ENCODE data around the gene TNFRSF14.

The TNFRSF14 gene

DNA sequence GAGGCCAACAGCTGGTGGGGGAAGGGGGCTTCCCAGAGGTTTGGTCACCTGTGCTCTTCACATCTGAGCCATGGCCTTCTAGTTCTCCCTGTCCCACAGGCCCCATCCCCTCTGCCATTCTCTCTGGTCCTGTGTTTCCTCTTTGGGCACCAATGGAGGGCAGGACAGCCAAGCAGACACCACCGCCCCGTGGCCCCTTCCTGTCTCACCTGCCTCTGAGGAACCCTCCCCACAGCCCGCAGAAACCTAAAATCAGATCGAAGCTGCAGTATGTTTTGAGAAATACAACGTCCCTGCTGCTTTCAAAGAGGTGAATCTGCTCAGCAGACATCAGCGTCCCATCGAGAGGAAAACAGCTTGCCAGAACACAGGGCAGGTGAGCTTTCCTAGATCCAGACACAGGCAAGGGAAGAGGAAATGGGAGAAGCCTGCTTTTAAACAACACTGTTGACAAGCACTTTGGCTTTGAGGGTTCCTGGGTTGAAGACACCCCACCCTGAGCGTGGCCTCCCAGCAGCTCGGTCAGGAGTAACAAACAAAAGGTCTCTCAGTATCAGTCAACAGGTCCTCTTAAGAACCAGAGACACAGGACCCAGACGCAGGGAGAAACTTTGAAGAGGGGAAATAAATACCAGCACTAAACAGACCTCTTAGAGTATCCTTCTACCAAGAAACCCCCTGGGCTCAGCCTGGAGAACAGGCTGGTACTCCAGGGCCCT lies 32.1 kb upstream of the TNFRSF14 start:
- no peak for DNase-seq

DNA sequence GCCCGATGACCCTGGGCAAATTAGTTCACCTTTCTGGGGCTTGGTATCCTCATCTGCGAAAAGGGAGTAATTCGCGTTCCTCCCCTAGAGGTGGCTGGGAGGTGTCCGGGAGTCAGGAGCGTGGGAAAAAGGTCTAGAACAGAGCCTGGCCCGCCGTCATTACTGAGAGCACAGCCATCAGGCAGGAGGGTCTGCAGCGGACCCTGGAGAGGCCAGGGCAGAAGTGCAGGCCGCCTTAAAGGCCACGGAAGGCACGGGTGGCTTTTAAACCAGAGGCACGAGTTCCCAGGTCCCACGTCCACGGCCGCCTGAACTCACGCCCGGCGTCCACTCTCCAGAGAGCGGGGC lies 30.6 kb upstream of the TNFRSF14 start:
- no peak for DNase-seq

DNA sequence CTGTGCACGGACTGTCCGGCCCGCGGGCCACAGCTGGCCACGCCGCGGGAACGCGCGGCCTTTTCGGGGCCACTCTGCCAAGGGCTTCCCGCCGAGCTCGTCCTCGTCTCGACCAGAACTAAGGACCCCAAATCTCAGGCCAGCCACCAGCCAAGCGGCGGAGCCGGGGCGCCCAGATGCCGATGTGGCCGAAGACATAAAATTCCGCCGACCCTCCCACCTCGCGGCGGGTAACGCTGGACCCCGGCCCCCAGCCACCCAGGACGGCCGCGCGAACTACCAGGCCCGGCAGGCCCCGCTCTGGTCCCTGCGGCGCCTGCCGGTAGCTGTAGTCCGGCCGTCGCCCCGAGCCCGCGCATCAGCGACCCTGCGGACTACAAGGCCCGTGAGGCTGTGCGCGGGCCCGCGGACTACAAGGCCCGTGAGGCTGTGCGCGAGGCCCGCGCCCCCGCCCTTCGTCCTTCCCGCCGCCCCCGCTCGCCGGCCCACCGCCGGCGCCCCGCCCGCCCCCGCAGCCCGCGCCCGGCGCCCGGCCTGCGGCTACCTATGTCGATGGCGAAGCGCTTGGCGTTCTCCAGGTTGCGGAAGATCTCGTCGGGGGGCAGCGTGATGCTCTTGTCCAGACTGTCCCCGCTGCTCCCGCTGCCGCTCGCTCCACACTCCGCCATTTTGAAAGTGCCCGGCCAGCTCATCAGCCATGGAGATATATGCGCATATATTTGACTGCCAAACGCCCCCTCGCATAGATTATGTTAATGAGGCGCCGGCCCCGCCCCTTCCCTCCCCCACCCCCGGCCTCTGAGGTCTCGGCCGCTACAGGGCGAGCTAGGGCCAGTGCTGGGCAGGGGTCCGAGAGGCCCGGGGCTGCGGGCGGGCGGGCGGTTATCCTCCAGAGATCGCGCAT lies 30.0 kb upstream of the TNFRSF14 start, which contains the start of gene PANK4:
Gene PANK4 (minus strand): TSS at position 677 of the 904 bp plus-strand sequence. CDS start 9 bp downstream, at position 668.
- DNase-seq = peak; percentile 97

DNA sequence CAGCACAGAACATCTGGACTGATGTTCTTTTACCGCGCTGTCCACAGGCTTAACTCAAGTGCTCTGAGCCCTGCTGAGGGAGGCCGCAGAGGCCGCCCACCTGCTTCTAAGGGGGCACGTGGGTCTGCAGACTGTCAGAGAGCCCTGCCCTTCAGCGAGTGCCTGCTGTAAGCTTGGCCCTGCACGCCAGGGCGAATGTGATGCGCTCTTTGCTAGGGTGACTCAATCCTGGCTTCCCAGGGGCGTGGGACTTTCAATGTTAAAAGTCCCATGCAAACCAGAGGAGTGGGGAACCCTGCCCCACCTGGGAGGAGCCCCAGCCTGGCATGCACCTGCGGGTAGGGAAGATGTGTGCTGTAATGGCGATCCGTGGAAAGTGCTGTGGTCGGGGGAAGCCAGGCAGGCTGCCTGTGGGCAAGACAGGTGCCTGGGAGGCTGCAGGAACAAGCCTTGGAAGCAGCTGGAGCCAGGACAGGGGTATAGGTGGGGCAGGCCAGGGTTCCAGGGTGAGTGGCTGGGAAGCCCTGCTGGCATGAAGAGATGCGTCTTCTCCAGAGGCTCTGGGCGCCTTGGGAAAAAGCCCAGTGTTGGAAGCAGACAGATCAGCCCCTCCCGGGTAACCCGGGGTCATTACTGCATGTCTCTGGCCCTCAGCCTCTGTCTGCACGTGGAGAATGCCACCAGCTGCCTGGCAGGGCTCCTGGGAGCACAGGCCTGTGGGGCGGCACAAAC lies 29.2 kb upstream of the TNFRSF14 start:
- peak; percentile 73 for DNase-seq

DNA sequence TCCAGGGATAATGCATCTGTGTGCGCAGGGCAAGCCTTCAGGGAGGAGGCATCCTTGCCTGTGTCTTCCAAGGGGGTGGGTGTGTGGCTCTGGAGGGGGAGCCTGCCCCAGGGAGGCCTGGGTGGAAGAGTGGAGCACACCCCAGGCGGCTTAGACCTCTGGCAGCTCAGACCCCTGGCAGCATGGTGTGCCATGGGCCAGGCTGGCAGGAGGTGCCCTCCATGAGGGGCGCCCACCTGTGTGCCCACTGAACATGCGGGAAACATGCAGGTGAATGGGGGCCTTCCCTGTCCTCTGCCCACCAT lies 28.7 kb upstream of the TNFRSF14 start:
- no peak for DNase-seq

DNA sequence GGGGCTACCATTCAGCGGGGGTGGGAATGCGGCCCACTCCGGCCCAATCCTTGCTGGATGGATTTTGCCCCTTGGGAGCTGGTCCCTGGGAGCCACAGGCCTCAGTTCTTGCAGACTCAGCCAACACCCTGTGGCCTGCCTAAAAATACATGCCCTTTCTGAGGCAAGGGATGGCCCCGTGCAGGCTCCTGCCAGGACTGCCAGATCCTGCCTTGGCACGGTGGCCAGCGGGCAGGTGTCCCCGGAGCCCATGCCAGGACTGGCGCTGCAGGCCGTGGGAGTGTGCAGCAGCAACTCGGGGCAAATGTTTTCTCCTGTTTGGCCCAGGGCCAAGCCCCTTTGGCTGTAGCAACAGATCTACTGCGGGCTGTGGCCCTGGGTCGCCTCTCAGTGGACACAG lies 28.2 kb upstream of the TNFRSF14 start:
- DNase-seq = no peak

DNA sequence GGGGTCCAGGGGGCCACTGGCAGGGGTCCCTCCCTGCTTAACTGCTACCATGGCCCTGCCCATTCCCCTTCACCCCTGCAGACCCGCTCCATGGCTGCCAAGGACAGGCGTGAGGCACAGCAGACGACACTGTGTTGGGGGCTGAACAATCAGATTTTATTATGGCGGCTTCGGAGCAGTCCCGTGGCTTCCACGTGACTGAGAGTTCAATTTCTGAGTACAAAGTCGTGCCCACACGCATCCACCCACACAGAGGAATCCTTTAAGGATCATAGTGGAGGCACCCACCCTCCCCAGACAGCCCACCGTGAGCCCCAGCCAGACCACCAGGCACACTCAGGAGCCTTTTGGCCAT lies 27.6 kb upstream of the TNFRSF14 start:
- DNase-seq = no peak

DNA sequence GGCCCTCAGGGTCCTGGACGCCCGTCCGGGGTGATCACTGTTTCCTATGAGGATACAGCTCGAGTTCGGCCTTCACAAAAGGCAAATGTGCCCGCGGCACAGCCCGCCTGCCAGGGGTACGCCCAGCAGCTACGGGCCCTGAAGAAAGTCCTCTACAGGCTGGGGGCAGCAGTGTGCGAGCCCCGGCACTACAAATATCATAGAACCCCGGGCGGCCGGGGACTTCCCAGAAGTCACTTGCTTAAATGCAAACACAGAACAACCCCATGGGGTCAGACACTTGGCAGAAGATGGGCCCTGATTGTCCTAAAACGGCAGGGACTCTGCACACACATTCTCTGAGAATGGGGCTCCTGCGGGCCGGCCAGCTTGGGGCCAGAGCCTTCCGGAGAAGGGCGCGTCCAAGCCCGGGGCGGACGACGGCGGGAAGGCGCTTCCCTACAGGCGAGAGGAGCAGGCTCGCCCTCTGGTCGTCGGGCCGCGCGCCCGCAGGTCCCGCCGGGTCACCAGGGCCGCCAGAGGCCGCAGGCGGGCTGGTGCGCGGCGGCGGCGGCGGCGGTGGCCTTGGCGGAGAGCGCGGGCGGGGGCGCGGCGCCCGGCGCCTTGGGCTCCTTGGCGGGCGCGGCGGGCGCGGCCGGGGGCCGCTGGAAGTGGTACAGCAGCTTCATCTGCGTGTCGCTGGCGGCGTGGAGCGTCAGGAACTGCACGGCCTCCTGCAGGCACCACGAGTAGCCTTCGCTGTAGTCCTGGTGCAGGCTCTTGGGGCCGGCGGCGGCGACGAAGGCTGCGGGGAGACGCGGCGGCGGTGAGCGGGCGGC lies 27.0 kb upstream of the TNFRSF14 start:
- peak; percentile 80 for DNase-seq

DNA sequence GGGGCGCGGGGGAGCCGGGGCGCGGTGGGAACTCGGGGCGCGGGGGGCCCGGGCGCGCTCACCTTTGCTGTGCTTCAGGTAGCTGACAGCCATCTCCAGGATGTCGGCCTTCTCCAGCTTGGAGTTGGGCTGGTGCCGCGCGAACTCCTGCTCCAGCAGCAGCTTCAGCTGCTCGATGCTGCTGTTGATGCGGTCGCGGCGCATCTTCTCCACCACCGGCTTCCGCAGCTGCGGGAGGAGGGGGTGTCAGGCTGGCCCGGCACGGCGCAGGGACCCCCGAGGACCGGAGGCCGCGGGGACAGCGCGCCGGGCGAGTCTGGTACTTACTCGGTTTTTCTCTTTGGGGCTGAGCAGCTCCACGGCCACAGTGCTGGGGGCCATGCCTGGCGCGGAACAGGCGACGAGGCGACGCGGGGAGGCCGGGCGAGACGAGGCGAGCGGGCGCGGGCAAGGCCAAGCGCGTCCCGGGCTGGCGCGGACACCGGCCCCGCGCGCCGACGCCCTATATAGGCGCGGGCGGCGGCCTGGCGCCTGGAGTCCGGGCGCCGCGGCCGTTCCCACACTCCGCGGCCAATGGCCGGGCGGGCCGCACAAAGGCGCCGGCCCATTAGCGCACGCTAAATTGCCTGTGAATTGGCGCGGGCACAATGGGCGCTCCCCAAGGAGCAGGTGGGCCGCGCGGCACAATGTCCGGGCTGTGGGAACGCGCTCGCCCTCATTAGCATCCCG lies 26.2 kb upstream of the TNFRSF14 start, which contains the start of gene HES5:
Gene HES5 (minus strand): TSS at position 480 of the 729 bp plus-strand sequence. CDS start 99 bp downstream, at position 381.
- DNase-seq = peak; percentile 32

DNA sequence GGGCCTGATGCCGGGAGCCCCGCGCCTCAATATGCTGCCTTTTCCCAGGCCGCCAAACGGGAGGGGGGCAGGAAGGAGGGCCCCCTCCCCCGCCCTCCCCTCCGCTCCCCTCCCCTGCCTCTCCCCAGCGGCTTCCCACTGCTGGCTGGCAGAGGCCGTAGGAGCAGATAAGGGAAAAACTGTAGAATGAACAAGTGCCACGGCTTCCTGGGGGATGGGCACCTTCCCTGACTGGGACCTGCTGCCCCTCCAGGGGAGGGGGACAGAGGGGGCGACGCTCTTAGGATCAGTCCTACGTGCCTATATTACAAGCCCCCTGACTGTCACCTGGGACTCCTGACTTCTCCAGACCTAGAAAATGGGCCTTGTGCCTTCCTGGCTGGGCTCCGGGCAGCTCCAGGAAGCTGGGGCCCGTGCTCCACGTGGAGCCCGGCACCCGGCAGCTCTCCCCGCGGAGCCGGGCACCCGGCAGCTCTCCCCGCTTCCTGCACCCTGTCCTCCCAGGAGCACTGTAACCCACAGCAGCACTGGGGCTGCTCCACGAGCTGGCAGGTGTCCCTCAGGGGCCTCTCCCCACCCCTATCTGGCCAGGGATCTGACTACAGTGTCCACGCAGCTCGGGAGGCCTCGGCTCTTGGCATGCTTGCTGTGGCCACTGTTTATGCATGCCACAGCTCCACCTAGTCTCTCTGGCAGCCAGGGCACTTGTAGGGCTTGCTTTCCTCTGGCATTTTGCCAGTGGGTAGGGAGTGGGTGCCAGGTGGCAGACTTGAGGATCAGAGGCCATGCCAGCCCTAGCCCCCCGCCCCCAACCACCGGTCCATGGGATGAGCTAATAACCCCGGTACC lies 25.4 kb upstream of the TNFRSF14 start:
- peak; percentile 89 for DNase-seq

DNA sequence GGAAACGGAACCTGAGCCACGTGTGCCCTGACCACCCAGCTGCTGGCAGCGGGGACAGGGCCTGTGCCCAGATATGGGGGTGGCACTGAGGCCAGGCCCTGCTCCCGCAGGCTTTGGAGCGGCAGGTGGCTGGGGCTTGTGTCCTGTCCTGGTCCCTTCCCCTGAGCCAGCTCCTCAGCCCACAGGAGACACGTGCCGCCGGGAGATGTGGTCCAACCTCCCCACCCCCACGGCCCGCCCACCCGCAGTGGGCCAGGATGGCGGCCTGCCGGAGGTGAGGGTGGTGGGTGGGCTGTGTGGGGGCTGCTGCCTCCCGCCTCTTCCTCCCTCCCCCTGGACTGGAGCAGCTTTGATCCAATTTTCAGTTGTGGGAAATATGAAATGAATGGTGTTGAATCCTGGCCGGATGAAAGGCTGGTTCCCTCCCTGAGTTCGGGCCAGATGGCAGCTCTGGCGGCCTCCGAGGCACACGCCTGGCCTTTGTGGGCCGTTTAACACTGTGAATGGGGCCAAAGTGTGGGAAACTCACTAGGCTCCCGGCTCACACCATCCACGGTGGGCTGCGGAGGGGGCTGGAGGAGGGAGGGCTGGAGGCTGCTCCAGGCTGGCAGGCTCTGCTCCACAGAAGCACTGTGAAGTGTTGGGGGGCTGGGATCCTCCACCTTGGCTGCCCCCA lies 23.5 kb upstream of the TNFRSF14 start:
- DNase-seq = no peak

DNA sequence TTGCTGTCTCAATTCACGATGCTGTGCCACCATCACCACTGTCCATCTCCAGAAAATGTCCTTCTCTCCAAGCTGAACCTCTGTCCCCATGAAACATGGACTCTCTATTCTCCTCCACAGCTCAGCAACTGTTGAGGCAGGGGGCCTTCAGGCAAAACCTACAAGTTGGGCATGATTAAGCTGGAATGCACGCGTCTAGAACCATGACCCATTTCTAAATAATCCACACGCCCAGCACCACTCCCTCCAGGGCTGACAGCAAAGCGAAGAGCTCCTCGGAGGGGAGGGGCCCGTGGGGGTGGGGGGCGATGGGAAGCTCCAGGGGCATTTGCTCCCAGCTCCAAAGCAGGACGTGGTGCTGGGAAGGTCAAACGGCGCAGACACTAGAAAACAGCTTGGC lies 22.8 kb upstream of the TNFRSF14 start:
- DNase-seq = no peak

DNA sequence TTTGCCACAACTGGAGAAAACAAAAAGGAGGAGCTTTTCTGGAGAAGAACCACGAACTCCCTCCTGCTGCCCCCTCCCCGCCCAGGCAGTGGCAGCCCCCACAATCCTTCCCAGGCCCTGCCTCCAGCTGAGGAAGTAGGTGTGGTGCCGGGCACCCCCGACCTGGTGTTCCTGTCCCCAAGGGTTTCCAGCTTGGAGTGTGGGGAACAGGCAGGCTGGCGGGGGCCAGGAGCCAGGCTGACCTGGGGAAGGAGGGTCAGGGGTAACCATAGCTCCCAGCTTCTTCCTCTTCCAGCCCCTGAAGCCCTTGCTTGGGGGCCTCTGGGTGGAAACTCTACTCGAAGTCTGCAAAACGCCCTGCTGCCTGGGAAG lies 21.9 kb upstream of the TNFRSF14 start:
- no peak for DNase-seq

DNA sequence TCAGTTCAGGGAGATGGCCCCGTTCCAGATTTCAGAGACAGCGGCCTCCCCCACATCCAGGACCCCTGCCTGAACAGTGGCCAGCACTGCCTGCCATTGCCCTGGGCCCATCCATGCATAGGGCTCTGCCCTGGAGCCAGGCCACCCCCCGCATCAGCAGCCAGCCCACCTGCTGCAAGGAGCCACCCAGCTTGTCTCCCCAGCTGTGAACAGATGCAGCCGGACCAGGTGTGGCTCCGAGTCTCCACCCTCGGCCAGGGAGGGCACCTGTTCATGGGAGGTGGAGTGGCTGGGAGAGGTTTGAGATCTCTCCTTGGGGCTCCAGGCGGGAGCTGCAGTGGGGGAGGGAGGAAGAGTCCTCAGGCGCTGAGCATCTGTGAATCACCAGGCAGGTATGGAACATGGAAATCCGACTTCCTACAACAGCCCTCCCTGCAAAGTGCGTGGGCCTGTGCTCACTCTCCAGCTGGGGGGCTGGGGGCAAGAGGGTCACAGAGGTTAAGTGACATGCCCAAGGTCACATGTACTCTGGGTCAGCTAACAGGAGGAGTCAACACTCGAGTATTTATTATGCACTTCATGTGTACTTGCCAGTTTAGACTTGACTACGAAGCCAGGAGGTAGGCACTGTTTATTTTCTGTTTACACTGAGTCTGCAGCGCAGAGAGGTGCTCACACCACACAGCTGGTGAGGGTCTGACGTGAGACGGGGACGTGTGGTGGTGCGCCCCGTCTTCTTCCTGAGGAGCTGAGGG lies 21.3 kb upstream of the TNFRSF14 start:
- DNase-seq = no peak

DNA sequence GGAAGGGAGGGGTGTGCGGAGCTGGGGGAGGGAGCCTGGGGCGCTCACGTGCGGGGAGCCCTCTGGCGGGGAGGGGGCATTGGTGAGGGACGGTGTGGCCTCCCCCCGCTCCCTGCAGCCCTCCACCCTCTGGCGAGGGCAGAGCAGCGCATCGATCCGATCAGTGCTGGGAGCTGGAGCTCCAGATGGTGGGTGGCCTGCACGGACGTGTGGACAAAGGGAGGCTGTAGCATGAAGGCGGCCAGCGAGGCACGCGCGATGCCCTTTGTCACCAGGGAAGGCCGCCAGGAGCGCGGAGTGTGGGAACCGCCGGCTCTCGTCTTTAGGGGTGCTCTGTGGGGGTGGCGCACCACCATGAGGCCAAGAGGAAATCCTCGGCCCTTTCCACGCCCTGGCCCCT lies 20.7 kb upstream of the TNFRSF14 start:
- DNase-seq = no peak

DNA sequence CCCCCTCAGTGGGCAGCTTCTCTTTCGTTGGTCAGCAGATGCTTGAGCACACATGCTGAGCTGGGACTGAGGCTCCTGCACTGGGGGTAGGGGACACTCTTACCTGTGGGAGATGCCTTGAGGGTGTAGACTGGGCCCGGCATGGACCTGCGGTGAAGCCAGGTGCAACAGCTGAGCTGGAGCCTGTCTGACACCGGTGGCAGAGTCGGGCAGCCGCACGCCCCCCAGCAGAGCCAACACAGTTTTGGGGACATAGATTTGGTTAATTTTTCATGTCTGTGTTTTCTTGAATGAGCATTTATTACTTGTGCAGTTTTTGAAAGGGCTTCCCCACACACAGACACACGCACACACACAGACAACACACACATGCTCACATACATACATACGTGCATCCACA lies 20.2 kb upstream of the TNFRSF14 start:
- DNase-seq = no peak

DNA sequence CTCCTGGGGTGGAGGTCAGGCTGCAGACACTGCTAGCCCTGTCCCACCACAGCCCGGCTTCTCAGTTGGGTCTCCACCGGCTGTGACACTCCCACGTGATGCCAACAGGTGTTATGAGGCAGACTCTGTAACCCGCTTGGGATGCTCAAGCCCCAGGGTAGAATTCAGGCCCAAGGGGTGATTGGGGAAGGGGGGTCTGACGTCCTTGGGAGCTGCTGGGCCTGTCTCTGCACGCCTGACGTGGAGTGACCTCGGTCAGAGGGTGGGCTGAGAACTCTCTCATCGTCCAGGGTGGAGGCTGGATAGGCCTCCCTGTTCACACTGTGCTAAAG lies 18.4 kb upstream of the TNFRSF14 start:
- DNase-seq = no peak

DNA sequence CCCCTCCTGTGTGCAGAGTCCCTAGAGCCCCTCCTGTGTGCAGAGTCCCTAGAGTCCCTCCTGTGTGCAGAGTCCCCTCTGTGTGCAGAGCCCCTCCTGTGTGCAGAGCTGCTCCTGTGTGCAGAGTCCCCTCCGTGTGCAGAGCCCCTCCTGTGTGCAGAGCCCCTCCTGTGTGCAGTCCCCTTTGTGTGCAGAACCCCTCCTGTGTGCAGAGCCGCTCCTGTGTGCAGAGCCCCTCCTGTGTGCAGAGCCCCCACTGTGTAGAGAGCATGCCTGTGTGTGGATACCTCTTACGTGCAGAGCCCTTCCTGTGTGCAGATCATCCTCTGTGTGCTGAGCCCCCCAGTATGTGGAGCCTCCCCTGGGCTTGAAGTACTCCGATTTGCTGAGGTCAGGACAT lies 17.8 kb upstream of the TNFRSF14 start:
- no peak for DNase-seq

DNA sequence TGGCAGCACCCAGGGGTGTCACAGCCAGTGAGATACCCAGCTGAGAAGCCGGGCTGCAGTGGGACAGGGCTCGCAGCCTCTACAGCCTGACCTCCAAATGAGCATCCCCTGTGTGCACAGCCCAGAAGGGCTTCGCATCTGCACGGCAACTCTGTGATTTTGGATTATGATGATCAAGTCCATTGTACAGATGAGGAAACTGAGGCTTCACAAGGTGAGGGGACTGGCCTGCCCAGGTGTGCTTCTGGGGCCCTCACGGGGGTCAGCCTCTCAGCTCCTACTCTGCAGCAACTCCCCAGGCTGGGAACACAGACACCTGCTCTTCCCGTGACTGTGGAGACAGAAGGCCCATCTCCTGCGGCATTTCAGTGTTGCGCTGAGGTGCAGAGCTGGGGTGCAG lies 17.3 kb upstream of the TNFRSF14 start:
- no peak for DNase-seq

DNA sequence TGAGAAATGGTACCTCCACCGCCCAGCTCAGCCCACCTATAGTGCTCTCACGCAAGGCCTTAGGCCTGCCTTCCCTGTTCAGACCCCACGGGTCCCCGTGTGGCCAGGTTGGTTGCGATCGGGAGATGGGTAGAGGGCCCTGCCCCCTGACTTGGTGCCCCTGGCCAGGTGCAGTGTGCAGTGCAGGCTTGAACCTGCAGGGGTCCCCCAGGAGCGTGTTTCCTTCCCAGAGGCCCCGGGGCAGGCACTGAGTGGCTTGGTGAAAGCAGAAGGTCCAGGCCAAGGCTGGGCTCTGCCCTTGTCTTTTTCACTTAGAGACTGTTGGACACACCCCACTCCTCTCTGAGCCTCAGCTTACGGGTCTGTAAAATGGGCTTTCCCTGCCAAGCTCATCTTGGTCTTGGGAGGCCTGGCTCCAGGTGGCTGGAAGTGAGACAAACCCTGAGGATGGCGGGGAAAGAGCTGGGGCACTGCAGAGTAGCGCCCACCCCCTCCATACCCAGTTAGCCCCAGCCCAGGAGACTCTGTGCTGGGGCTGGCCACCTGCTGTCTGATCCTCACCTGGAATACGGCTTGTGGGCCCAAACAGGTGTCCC lies 16.8 kb upstream of the TNFRSF14 start:
- peak; percentile 52 for DNase-seq
